WTC11 (cell line): ENCODE results near the gene PCGF3. TPM values are rescaled to one million over a fixed set of nuclear protein-coding genes. Genes with fewer than 3 reads are reported as not detected.

Experiments
- ATAC-seq: fragments of 200-7000 bp; cut with Tn5 transposase; 2 replicates; pipeline ENCODE4 v1.10.0; 2021; ENCODE audit warnings: mild to moderate bottlenecking, moderate library complexity
- CTCF ChIA-PET: fragments of 300-600 bp; sonication (Branson Sonifier 250); formaldehyde crosslinking; loops from one replicate; lab custom pipeline; 2021; ENCODE audit warnings: antibody characterized with exemption; lab: Charles Lee
- POLR2A ChIA-PET: fragments of 350-600 bp; sonication (Branson Sonifier 250); formaldehyde crosslinking; loops from one replicate; lab custom pipeline; 2021; ENCODE audit warnings: antibody characterized with exemption; lab: Charles Lee
- DNase-seq: peaks from one replicate; pipeline ENCODE4 v3.0.0; 2021; ENCODE audit warnings: low spot score
- H3K27ac Mint-ChIP-seq: 2 replicates; pipeline ENCODE4 v1.8.0; 2021; ENCODE audit warnings: mixed read lengths
- H3K27me3 Mint-ChIP-seq: 2 replicates; pipeline ENCODE4 v1.8.0; 2021; ENCODE audit warnings: low read depth, mild to moderate bottlenecking, moderate library complexity, mixed read lengths
- H3K36me3 Mint-ChIP-seq: 2 replicates; pipeline ENCODE4 v1.8.0; 2021; ENCODE audit warnings: mixed read lengths
- H3K4me1 Mint-ChIP-seq: 2 replicates; pipeline ENCODE4 v1.8.0; 2022; ENCODE audit warnings: mixed read lengths
- H3K4me3 Mint-ChIP-seq: 2 replicates; pipeline ENCODE4 v1.8.0; 2021; ENCODE audit warnings: mild to moderate bottlenecking, moderate library complexity, mixed read lengths
- H3K9me3 Mint-ChIP-seq: 2 replicates; pipeline ENCODE4 v1.8.0; 2021; ENCODE audit warnings: mixed read lengths
- AFF4 ChIP-seq: sonication (generic); formaldehyde crosslinking; IDR thresholded peaks from 2 replicates; pipeline ENCODE4 v1.8.1; 2023; ENCODE audit warnings: mild to moderate bottlenecking, missing genetic modification reagents, borderline replicate concordance
- ATF6 ChIP-seq: sonication (generic); formaldehyde crosslinking; IDR thresholded peaks from 2 replicates; pipeline ENCODE4 v1.8.1; 2023; ENCODE audit warnings: mild to moderate bottlenecking, missing genetic modification reagents
- CDX4 ChIP-seq: fragments of 250-450 bp; sonication (Bioruptor Pico); IDR thresholded peaks from 2 replicates; pipeline ENCODE4 v1.9.0; 2021; ENCODE audit warnings: moderate library complexity, mild to moderate bottlenecking, inconsistent platforms, borderline replicate concordance
- CREB1 ChIP-seq: sonication (generic); formaldehyde crosslinking; IDR thresholded peaks from 2 replicates; pipeline ENCODE4 v1.8.0; 2023; ENCODE audit warnings: mild to moderate bottlenecking, missing genetic modification reagents
- E2F4 ChIP-seq: sonication (generic); formaldehyde crosslinking; IDR thresholded peaks from 2 replicates; pipeline ENCODE4 v1.8.1; 2022; ENCODE audit warnings: low read depth, mild to moderate bottlenecking, moderate library complexity, missing genetic modification reagents, borderline replicate concordance
- FOXP1 ChIP-seq: sonication (generic); formaldehyde crosslinking; IDR thresholded peaks from 2 replicates; pipeline ENCODE4 v1.8.0; 2022; ENCODE audit warnings: missing genetic modification reagents, mild to moderate bottlenecking, moderate library complexity, borderline replicate concordance
- JAZF1 ChIP-seq: fragments of 250-450 bp; sonication (Bioruptor Pico); IDR thresholded peaks from 2 replicates; pipeline ENCODE4 v1.9.0; 2021; ENCODE audit warnings: moderate library complexity, mild to moderate bottlenecking, inconsistent platforms
- NFATC4 ChIP-seq: fragments of 250-450 bp; sonication (Bioruptor Pico); IDR thresholded peaks from 2 replicates; pipeline ENCODE4 v1.9.0; 2021; ENCODE audit warnings: mild to moderate bottlenecking
- NR2C2 ChIP-seq: sonication (generic); formaldehyde crosslinking; IDR thresholded peaks from 2 replicates; pipeline ENCODE4 v1.8.0; 2022; ENCODE audit warnings: mild to moderate bottlenecking, missing genetic modification reagents
- NR3C1 ChIP-seq: sonication (generic); formaldehyde crosslinking; conservative IDR thresholded peaks from 2 replicates; pipeline ENCODE4 v1.8.1; 2023; ENCODE audit warnings: low read depth, mild to moderate bottlenecking, missing genetic modification reagents
- PREB ChIP-seq: sonication (generic); formaldehyde crosslinking; IDR thresholded peaks from 2 replicates; pipeline ENCODE4 v1.8.1; 2022; ENCODE audit warnings: mild to moderate bottlenecking, missing genetic modification reagents, moderate library complexity, borderline replicate concordance
- RELA ChIP-seq: sonication (generic); formaldehyde crosslinking; IDR thresholded peaks from 2 replicates; pipeline ENCODE4 v1.8.1; 2022; ENCODE audit warnings: missing genetic modification reagents, mild to moderate bottlenecking, borderline replicate concordance
- SOX15 ChIP-seq: fragments of 250-450 bp; sonication (Bioruptor Pico); IDR thresholded peaks from 2 replicates; pipeline ENCODE4 v1.9.0; 2021; ENCODE audit warnings: mild to moderate bottlenecking
- TP53 ChIP-seq: sonication (generic); formaldehyde crosslinking; IDR thresholded peaks from 2 replicates; pipeline ENCODE4 v1.8.1; 2023; ENCODE audit warnings: mild to moderate bottlenecking, missing genetic modification reagents
- ZNF263 ChIP-seq: sonication (generic); formaldehyde crosslinking; IDR thresholded peaks from 2 replicates; pipeline ENCODE4 v1.8.1; 2022; ENCODE audit warnings: low read depth, mild to moderate bottlenecking, moderate library complexity, missing genetic modification reagents
- ZNF281 ChIP-seq: sonication (generic); formaldehyde crosslinking; IDR thresholded peaks from 2 replicates; pipeline ENCODE4 v1.8.0; 2023; ENCODE audit warnings: mild to moderate bottlenecking, missing genetic modification reagents
- ZNF396 ChIP-seq: fragments of 250-450 bp; sonication (Bioruptor Pico); IDR thresholded peaks from 2 replicates; pipeline ENCODE4 v1.8.0; 2021; ENCODE audit warnings: mild to moderate bottlenecking, moderate library complexity, borderline replicate concordance
- ZNF416 ChIP-seq: fragments of 250-450 bp; sonication (Bioruptor Pico); IDR thresholded peaks from 2 replicates; pipeline ENCODE4 v1.9.0; 2021; ENCODE audit warnings: mild to moderate bottlenecking, inconsistent platforms
- total RNA-seq: library from RNA; stranded (reverse); gene quantifications from 3 replicates; pipeline ENCODE4 v1.2.3, GENCODE V29; 2021

PCGF3 gene
- total RNA-seq, 1 experiment from 2014 or later: 65.7 TPM

- TF ChIP-seq AFF4 (CRISPR knock-in tag): no peak
- TF ChIP-seq SOX15 (CRISPR knock-in tag): no peak
These were observed 38.0 kb downstream of the PCGF3 start (continued) for GRCh38 chr4:743463-744211.

GRCh38 chr4:744212-744841, 38.7 kb downstream of the PCGF3 start:
- H3K36me3 Mint-ChIP-seq: peaks cover 42% of the 10 kb centered on the region
- TF ChIP-seq ZNF416 (CRISPR knock-in tag): no peak
- TF ChIP-seq FOXP1 (CRISPR knock-in tag): no peak
- TF ChIP-seq CREB1 (CRISPR knock-in tag): no peak
- TF ChIP-seq ZNF396 (CRISPR knock-in tag): no peak
- no peak for TF ChIP-seq TP53 (CRISPR knock-in tag)
- no peak for TF ChIP-seq NR2C2 (CRISPR knock-in tag)
- TF ChIP-seq NR3C1 (CRISPR knock-in tag): no peak
- no peak for TF ChIP-seq PREB (CRISPR knock-in tag)
- no peak for TF ChIP-seq RELA (CRISPR knock-in tag)
- no peak for TF ChIP-seq JAZF1
- no peak for TF ChIP-seq ZNF263 (CRISPR knock-in tag)
- TF ChIP-seq ATF6: no peak
- no peak for TF ChIP-seq CDX4 (CRISPR knock-in tag)
- TF ChIP-seq NFATC4: no peak
- no peak for TF ChIP-seq E2F4 (CRISPR knock-in tag)
- TF ChIP-seq ZNF281 (CRISPR knock-in tag): no peak
- no peak for TF ChIP-seq AFF4 (CRISPR knock-in tag)

More at GRCh38 chr4:744212-744841, 38.7 kb downstream of the PCGF3 start:
- ChIA-PET POLR2A (no interaction called here), CTCF (no interaction called here)
- Mint-ChIP-seq H3K27ac (no peak overlapping the region), H3K9me3 (peaks cover 3% of the 10 kb centered on the region; the same call in 1 of the 2 replicates), H3K4me1 (no peaks in the 10 kb centered on the region), H3K27me3 (no peaks in the 10 kb centered on the region), H3K4me3 (no peak overlapping the region)
- ATAC-seq (no peak), DNase-seq (no peak)
